HCT116 (cell line): Measurements from ENCODE around the gene MTOR.

Experiments used
- CTCF ChIP-seq, 3 experiments: fragments of 200-600 bp in 1 of 3; sonication (generic) in 1 of 3; IDR thresholded peaks in 2 of 3; conservative IDR thresholded peaks in 1 of 3; 2 replicates each; pipeline ENCODE4 v1.5.1; 2012 to 2017; ENCODE audit warnings: low read depth in 2 of 3, low read length in 2 of 3, antibody characterized with exemption in 1 of 3, borderline replicate concordance in 1 of 3, control low read depth in 1 of 3, mild to moderate bottlenecking in 1 of 3, mixed read lengths in 1 of 3, mixed run types in 1 of 3, moderate library complexity in 1 of 3; ENCODE audit not compliant: insufficient read depth in 1 of 3
- EGR1 ChIP-seq: IDR thresholded peaks from 2 replicates; pipeline ENCODE4 v1.6.1; 2012; ENCODE audit warnings: low read depth
- EZH2 ChIP-seq: fragments of 200-600 bp; sonication (generic); IDR thresholded peaks from 2 replicates; pipeline ENCODE4 v1.6.1; 2017; ENCODE audit warnings: antibody characterized with exemption, mixed run types
- MAX ChIP-seq: IDR thresholded peaks from 2 replicates; pipeline ENCODE4 v1.6.1; 2012
- POLR2AphosphoS5 ChIP-seq: IDR thresholded peaks from 2 replicates; pipeline ENCODE4 v1.6.1; 2011; ENCODE audit warnings: mild to moderate bottlenecking, low read depth, low read length, moderate library complexity

DNA sequence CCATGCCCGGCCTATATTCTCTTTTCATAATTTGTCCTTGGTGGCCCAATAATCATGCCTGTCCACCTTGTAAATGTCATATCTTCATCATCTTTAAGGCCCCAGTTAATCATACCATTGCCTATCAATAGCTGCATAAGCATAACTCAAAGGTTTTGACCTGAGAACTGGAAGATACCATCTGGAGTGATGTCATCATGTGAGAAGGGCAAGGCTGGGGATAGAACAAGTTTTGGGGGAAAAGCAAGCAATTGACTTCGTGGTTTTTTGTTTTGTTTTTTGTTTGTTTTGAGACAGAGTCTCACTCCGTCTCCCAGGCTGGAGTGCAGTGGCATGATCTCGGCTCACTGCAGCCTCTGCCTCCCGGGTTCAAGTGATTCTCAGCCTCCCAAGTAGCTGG lies 16.8 kb upstream of the MTOR start:
- TF ChIP-seq CTCF (IDR thresholded peaks at IDR 0.05 in 2 of 3, conservative IDR thresholded peaks at IDR 0.05 in 1 of 3; ENCODE audit: borderline replicate concordance in 1 of 3, insufficient read depth in 1 of 3, low read depth in 2 of 3, low read length in 2 of 3) (no peak), MAX (no peak), EGR1 (no peak), EZH2 (no peak), POLR2AphosphoS5 (no peak)
